Osteocyte (in vitro differentiated cells): ENCODE results near the gene MST1. TPM values are rescaled to one million over a fixed set of nuclear protein-coding genes. Genes with fewer than 3 reads are reported as not detected.

Source experiments
- DNase-seq: peaks from one replicate; pipeline ENCODE4 v3.0.0; 2021; ENCODE audit warnings: mixed read lengths; ENCODE audit not compliant: unreplicated experiment; ENCODE audit errors: extremely low spot score
- H3K27ac Mint-ChIP-seq: one replicate; pipeline ENCODE4 v1.8.0; 2021; ENCODE audit warnings: mild to moderate bottlenecking, mixed read lengths; ENCODE audit not compliant: unreplicated experiment
- H3K27me3 Mint-ChIP-seq: one replicate; pipeline ENCODE4 v1.8.0; 2021; ENCODE audit warnings: mixed read lengths; ENCODE audit not compliant: unreplicated experiment
- H3K36me3 Mint-ChIP-seq: one replicate; pipeline ENCODE4 v1.8.0; 2021; ENCODE audit warnings: mixed read lengths; ENCODE audit not compliant: unreplicated experiment
- H3K4me1 Mint-ChIP-seq: one replicate; pipeline ENCODE4 v1.8.0; 2021; ENCODE audit warnings: mixed read lengths; ENCODE audit not compliant: unreplicated experiment
- H3K4me3 Mint-ChIP-seq: one replicate; pipeline ENCODE4 v1.8.0; 2021; ENCODE audit warnings: mild to moderate bottlenecking, moderate library complexity, mixed read lengths; ENCODE audit not compliant: unreplicated experiment
- H3K9me3 Mint-ChIP-seq: one replicate; pipeline ENCODE4 v1.8.0; 2021; ENCODE audit warnings: mixed read lengths; ENCODE audit not compliant: unreplicated experiment
- total RNA-seq: library from RNA; stranded (reverse); gene quantifications from 2 replicates; pipeline ENCODE4 v1.2.1, GENCODE V29; 2021
- TF ChIP-seq, protein P1 (sequence below): fragments of 200-600 bp; sonication (generic); IDR thresholded peaks from 2 replicates; pipeline ENCODE4 v1.5.0; 2021; ENCODE audit warnings: antibody characterized with exemption, mild to moderate bottlenecking, moderate library complexity

MST1 gene
- total RNA-seq, 1 donor from 2014 or later: 38.3 TPM

DNA sequence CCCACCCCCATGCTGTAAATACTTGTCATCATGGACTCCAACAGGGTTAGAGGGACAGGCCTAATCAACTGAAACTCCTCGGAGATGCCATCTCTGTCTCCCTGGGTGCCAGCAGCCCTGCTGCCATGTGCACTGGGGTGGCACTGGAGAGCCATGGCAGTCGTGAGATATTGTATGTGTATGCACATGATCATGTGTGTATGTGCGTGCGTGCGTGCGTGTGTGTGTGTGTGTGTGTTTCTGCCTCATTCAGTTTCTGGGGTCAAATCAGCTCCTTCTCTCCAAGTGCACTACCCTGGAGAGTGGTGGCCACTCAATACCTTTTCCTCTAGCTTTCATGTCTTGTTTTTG lies 18.4 kb downstream of the MST1 start:
- H3K27ac Mint-ChIP-seq: no peak overlapping the region
- TF ChIP-seq, protein P1, sequence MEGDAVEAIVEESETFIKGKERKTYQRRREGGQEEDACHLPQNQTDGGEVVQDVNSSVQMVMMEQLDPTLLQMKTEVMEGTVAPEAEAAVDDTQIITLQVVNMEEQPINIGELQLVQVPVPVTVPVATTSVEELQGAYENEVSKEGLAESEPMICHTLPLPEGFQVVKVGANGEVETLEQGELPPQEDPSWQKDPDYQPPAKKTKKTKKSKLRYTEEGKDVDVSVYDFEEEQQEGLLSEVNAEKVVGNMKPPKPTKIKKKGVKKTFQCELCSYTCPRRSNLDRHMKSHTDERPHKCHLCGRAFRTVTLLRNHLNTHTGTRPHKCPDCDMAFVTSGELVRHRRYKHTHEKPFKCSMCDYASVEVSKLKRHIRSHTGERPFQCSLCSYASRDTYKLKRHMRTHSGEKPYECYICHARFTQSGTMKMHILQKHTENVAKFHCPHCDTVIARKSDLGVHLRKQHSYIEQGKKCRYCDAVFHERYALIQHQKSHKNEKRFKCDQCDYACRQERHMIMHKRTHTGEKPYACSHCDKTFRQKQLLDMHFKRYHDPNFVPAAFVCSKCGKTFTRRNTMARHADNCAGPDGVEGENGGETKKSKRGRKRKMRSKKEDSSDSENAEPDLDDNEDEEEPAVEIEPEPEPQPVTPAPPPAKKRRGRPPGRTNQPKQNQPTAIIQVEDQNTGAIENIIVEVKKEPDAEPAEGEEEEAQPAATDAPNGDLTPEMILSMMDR: no peak
- peaks cover 43% of the 10 kb centered on the region for H3K4me1 Mint-ChIP-seq
- no peaks in the 10 kb centered on the region for H3K9me3 Mint-ChIP-seq
- H3K27me3 Mint-ChIP-seq: no peaks in the 10 kb centered on the region
- H3K4me3 Mint-ChIP-seq: no peak overlapping the region
- H3K36me3 Mint-ChIP-seq: no peaks in the 10 kb centered on the region
- no peak for DNase-seq

DNA sequence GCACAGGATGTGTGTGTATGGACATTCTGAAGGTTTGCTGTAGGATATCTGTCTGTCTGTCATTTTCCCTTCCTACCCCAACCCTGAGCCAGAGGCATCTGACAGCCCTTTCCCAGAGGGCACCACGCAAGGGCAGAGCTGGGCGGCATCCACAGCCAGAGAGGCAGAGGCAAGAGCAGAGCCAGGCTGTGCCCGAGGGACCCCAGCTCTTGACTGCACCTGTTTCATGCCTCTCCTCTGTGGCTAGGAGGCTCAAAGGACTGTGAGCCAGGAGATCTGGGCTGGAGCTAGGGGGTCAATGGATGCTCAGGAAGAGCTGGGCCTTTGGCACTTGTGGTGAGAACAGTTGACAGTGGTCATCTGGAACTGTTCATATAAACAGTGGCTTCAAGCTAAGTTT lies 19.9 kb downstream of the MST1 start:
- no peak overlapping the region for H3K4me3 Mint-ChIP-seq
- H3K4me1 Mint-ChIP-seq: peaks cover 40% of the 10 kb centered on the region

DNA sequence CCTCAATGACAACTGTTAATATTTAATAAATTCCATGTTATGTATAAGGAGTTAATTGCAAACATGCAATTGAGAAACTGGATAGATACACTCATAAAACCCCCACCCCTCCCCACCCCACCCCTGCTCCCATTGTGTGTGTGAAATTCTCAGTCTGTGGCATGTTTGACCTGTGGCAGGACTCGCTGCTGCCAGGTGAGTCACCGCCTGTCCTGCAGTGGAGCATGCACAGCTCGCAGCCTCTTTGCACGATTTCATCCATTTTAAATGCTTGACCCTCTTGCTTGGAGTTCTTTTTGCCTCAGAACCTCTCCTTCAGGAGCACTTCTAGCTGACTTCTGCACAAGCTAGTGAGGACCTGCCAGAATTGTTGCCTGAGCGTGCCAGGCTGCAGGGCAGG lies 20.4 kb downstream of the MST1 start:
- Mint-ChIP-seq H3K4me3 (no peak overlapping the region), H3K36me3 (no peaks in the 10 kb centered on the region), H3K27me3 (no peaks in the 10 kb centered on the region), H3K27ac (no peak overlapping the region), H3K4me1 (peaks cover 40% of the 10 kb centered on the region), H3K9me3 (no peaks in the 10 kb centered on the region)
- DNase-seq: no peak
- TF ChIP-seq, protein P1: no peak

More for the DNA sequence above, 19.9 kb downstream of the MST1 start:
- H3K36me3 Mint-ChIP-seq: no peaks in the 10 kb centered on the region
- no peaks in the 10 kb centered on the region for H3K27me3 Mint-ChIP-seq
- H3K9me3 Mint-ChIP-seq: no peaks in the 10 kb centered on the region
- TF ChIP-seq, protein P1: no peak
- no peak for DNase-seq
- H3K27ac Mint-ChIP-seq: no peak overlapping the region

DNA sequence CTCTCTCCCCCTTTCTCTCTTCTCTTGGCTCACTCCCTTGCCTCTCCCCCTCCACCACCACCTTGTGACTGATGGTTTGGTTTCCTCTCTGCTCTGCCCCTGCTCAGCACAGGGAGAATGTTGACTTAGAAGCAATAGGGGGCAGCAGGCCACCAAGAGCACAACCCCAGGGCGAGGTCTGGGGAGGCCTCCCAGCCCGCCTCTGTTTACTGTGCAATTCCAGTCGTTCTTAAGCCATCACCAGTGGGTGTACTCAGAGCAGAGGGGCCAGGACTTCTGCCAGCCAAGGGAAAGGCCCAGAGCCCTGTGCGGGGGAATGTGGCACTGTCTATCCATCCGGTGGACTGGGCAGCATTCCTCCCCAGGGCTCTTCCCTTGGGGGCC lies 20.9 kb downstream of the MST1 start:
- Mint-ChIP-seq H3K4me1 (peaks cover 37% of the 10 kb centered on the region), H3K36me3 (no peaks in the 10 kb centered on the region), H3K27me3 (no peaks in the 10 kb centered on the region), H3K27ac (no peak overlapping the region), H3K4me3 (no peak overlapping the region), H3K9me3 (no peaks in the 10 kb centered on the region)
- TF ChIP-seq, protein P1: no peak
- no peak for DNase-seq

DNA sequence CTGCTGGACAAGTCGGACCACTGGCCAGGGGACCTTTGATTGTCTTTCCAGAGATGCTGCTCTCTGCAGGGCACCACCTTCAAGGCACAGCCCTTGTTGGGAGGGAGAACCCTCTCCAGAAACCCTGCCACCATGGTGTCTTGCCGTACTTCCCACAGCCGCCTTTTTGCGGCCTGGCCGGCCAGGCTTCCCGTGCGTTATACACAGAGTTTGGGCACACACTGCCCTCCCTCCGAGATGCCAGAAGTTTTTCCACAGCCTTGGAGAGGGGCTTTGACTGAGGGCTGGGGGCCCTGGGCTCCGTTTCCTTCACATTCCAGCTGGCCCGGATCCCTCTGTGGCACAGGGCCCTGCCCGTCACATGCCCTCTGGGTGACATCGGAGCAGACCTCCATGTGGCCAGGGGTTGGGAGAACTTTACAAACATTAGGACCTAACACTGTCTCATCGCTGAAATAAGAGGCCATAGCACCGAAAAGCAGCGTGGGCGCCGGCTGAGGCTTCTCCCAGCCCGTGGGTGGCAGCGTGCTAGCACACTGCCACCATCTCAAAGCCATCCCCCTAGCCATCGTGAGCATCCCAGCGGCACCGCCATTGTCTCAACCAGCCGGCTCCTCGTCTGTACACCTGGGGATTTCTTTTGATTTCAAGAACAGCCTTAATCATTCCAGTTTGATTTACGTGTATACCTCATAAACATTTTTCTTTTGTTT lies 21.4 kb downstream of the MST1 start:
- TF ChIP-seq, protein P1: no peak
- Mint-ChIP-seq H3K27ac (no peak overlapping the region), H3K27me3 (no peaks in the 10 kb centered on the region), H3K4me3 (no peak overlapping the region), H3K4me1 (peaks cover 33% of the 10 kb centered on the region), H3K36me3 (no peaks in the 10 kb centered on the region), H3K9me3 (no peaks in the 10 kb centered on the region)
- DNase-seq: no peak
